ENCODE measurements around the gene ZNFX1. TPM values are rescaled to one million over a fixed set of nuclear protein-coding genes. Genes with fewer than 3 reads are reported as not detected.
A peak's percentile ranks its signal among the peaks of the same experiment; 100 is the strongest.

ZNFX1 gene
- total RNA-seq, 2 donors from 2014 or later = 8.1 to 8.9 TPM

- peak; percentile 60 for DNase-seq
- Histone ChIP-seq H3K4me3 (ENCODE audit: low read length) (no peak overlapping the region), H3K9me3 (ENCODE audit: control insufficient read depth, low read length) (peaks cover 5% of the 10 kb centered on the region), H3K9ac (ENCODE audit: extremely low read depth, low read length, poor library complexity, severe bottlenecking) (no peak overlapping the region), H3K4me1 (ENCODE audit: control insufficient read depth, insufficient read depth, low read length) (no peaks in the 10 kb centered on the region), H3K27ac (ENCODE audit: low read depth, low read length) (no peak overlapping the region), H3K27me3 (ENCODE audit: control insufficient read depth, insufficient read depth, low read length, poor library complexity, severe bottlenecking) (no peaks in the 10 kb centered on the region), H3K36me3 (ENCODE audit: control insufficient read depth, insufficient read depth, low read length) (peaks cover 46% of the 10 kb centered on the region)
- TF ChIP-seq, protein P1, sequence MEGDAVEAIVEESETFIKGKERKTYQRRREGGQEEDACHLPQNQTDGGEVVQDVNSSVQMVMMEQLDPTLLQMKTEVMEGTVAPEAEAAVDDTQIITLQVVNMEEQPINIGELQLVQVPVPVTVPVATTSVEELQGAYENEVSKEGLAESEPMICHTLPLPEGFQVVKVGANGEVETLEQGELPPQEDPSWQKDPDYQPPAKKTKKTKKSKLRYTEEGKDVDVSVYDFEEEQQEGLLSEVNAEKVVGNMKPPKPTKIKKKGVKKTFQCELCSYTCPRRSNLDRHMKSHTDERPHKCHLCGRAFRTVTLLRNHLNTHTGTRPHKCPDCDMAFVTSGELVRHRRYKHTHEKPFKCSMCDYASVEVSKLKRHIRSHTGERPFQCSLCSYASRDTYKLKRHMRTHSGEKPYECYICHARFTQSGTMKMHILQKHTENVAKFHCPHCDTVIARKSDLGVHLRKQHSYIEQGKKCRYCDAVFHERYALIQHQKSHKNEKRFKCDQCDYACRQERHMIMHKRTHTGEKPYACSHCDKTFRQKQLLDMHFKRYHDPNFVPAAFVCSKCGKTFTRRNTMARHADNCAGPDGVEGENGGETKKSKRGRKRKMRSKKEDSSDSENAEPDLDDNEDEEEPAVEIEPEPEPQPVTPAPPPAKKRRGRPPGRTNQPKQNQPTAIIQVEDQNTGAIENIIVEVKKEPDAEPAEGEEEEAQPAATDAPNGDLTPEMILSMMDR (conservative IDR thresholded peaks at IDR 0.05) = no peak
- H3K27ac Mint-ChIP-seq = no peak overlapping the region
- H3K4me3 Mint-ChIP-seq = no peak overlapping the region
- peaks cover 10% of the 10 kb centered on the region for H3K9me3 Mint-ChIP-seq
- H3K36me3 Mint-ChIP-seq (ENCODE audit: low read depth) = peaks cover 65% of the 10 kb centered on the region
- peaks cover 3% of the 10 kb centered on the region for H3K4me1 Mint-ChIP-seq
- H3K27me3 Mint-ChIP-seq (ENCODE audit: insufficient read depth) = no peaks in the 10 kb centered on the region
- WGBS, 2 experiments (ENCODE audit: insufficient coverage in 1 of 2, insufficient read length in 1 of 2) = 85 to 93% methylated on average over 5 to 6 of the region's 6 CpGs
These were observed 15.3 kb upstream of the ZNFX1 start for GRCh38 chr20:49293122-49293521.

- Mint-ChIP-seq H3K4me3 (no peak overlapping the region), H3K4me1 (no peaks in the 10 kb centered on the region), H3K9me3 (peaks cover 13% of the 10 kb centered on the region), H3K27me3 (ENCODE audit: insufficient read depth) (no peaks in the 10 kb centered on the region), H3K27ac (no peak overlapping the region), H3K36me3 (ENCODE audit: low read depth) (peaks cover 72% of the 10 kb centered on the region)
- Histone ChIP-seq H3K4me3 (ENCODE audit: low read length) (no peak overlapping the region), H3K9me3 (ENCODE audit: control insufficient read depth, low read length) (peaks cover 9% of the 10 kb centered on the region), H3K36me3 (ENCODE audit: control insufficient read depth, insufficient read depth, low read length) (peaks cover 57% of the 10 kb centered on the region), H3K27me3 (ENCODE audit: control insufficient read depth, insufficient read depth, low read length, poor library complexity, severe bottlenecking) (no peaks in the 10 kb centered on the region), H3K4me1 (ENCODE audit: control insufficient read depth, insufficient read depth, low read length) (no peaks in the 10 kb centered on the region), H3K27ac (ENCODE audit: low read depth, low read length) (no peak overlapping the region), H3K9ac (ENCODE audit: extremely low read depth, low read length, poor library complexity, severe bottlenecking) (no peak overlapping the region)
- peak; percentile 56 for DNase-seq
- TF ChIP-seq, protein P1 (conservative IDR thresholded peaks at IDR 0.05) = no peak
- WGBS, 2 experiments (ENCODE audit: insufficient coverage in 1 of 2, insufficient read length in 1 of 2) = 57% methylated on average over 2 to 3 of the region's 3 CpGs
These were observed 14.2 kb upstream of the ZNFX1 start for GRCh38 chr20:49292010-49292409.

DNA sequence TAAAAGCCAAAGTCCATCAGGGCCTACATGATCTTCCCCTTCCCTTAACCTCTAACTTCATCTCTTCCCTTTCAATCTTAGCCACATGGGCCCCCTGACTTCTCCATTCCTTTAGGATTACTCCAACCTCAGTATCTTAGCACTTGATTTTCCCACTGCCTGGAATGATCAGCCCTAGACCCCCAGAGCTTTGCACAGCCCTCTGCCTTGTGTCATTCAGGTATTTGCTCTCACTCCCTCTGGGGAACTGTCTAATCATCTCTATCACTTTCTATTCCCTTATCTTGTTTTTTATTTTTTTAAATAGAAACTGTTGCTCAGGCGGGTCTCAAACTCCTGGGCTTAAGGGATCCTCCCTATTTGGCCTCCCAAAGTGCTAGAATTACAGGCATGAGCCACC, 13.3 kb upstream of the ZNFX1 start:
- Histone ChIP-seq H3K9ac (ENCODE audit: extremely low read depth, low read length, poor library complexity, severe bottlenecking) (no peak overlapping the region), H3K27ac (ENCODE audit: low read depth, low read length) (no peak overlapping the region), H3K4me1 (ENCODE audit: control insufficient read depth, insufficient read depth, low read length) (peaks cover 4% of the 10 kb centered on the region), H3K36me3 (ENCODE audit: control insufficient read depth, insufficient read depth, low read length) (peaks cover 65% of the 10 kb centered on the region), H3K4me3 (ENCODE audit: low read length) (no peak overlapping the region), H3K27me3 (ENCODE audit: control insufficient read depth, insufficient read depth, low read length, poor library complexity, severe bottlenecking) (no peaks in the 10 kb centered on the region), H3K9me3 (ENCODE audit: control insufficient read depth, low read length) (peaks cover 18% of the 10 kb centered on the region)
- Mint-ChIP-seq H3K9me3 (peaks cover 21% of the 10 kb centered on the region), H3K36me3 (ENCODE audit: low read depth) (peaks cover 74% of the 10 kb centered on the region), H3K27me3 (ENCODE audit: insufficient read depth) (no peaks in the 10 kb centered on the region), H3K4me3 (no peak overlapping the region), H3K4me1 (peaks cover 8% of the 10 kb centered on the region), H3K27ac (peak overlapping the region; percentile 77)
- DNase-seq = peak; percentile 64
- TF ChIP-seq, protein P1 (conservative IDR thresholded peaks at IDR 0.05) = no peak
- 100% methylated on average over 1 of the region's 1 CpG for WGBS, 2 experiments (ENCODE audit: insufficient coverage in 1 of 2, insufficient read length in 1 of 2)

All from endodermal cell (in vitro differentiated cells).